Activated CD4-positive, alpha-beta T cell treated with anti-CD3 and anti-CD28 coated beads, Interleukin-2, amount 50 U/mL, for 48 hours (primary cell): ENCODE results near the gene PDIA3.
"Not testable (repeated sequence)": the region's sequence is repeated elsewhere in the genome, so short reads cannot be mapped to it uniquely, and the experiment has no call there.

Experiments
- DNase-seq, 2 experiments: peaks; one replicate each; pipeline ENCODE4 v3.0.0-alpha.2; 2020

PDIA3 gene

DNA sequence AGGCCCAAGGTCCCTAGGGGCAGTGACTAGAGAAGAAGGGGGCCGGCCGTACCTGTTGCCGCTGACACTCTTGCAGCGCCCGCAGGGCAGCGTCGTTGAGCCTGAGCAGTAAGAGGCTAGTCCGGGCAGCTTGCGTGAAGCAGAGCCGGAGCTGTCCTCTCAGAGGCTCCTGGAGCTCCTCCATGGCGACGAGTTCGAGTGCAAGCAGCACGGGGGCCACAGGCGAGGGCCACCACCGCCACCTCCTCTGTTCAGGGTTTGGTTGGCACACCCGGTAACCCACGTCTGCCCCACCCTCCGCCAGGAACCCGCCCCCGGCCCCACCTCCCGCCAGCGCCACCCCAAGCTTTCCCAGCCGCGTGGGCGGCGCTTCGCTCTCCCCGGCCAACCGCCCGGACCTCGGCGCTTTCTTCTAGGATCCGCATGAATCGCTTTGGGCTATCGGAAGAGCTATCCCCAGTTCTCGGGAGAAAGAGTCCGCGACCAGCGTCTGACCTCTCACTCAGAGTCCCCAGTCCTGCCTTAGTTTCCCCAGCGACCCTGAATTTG, 30.6 kb downstream of the PDIA3 start, which contains the start of gene ELL3:
ELL3 (minus strand) TSS at position 249 of the 549 bp plus-strand sequence; CDS start at position 184, 65 bp downstream.
- DNase-seq: peak; percentile 79 to 81

DNA sequence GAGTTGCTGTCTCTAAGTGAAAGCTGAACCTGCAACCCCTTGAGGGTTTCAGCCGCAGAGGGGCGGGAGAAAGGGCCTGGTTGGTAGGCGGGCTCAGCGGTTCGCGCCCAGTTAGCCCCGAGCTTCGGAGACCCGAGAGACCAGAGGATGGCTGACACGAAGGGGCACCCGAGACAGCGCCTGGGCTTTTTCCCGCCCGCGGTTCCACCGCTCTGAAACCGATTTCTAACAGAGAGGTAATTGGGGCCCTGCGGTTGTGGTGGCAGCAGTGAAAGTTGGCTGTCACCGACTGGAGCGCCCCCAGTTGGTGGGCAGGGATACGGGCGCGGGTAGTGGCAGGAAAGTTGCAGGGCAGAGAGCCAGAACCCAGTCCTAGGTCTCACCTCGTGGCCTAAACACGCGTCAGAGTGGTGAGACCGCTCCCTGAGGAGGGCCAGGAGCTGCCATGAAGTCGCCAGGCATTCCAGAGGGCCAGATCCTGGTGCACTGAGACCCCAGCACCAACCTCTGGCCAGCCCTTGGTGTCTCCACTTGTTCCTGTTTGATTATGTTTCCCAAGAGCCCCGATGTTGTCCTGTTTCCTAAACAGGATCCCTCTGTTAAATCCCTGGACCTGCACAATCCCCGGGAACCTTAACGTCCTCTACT, 31.2 kb downstream of the PDIA3 start:
- DNase-seq: peak; percentile 88 to 91

DNA sequence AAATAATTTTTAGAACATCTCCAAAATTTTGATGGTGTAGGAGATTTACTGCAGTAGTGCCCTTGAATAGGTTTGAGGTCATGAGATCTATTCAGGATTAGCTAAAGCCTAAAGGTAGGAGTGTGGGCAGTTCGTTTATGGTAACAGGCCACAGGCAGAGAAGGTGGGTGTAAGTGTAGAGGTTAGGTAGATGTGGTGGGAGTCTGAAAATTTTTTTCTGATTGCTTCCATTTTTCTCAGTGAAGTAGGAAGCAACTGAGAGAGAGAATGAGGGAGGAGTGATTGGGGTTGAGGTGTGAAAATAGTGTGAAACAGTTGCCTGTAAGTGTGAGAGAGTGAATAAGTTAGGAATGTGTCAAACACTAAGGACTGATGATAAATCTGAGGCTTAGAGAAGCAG, 32.8 kb downstream of the PDIA3 start:
- no peak for DNase-seq

DNA sequence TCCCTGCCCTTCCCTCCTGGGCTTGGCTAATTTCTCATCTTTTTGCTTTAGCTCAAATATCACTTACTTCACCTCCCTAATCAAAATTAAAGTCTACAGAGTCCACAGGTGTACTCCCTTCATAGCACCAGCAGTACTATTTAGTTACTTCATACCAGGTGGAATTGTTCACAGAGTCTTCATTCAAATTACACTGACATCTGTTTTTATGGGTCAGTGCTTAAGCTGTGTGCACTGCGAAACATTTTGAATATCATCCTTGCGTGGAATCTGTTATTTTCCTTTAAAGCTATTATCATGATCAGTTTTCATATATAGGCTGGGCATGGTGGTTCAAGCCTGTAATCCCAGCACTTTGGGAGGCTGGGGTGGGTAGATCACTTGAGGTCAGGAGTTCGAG, 43.2 kb downstream of the PDIA3 start:
- no peak for DNase-seq

DNA sequence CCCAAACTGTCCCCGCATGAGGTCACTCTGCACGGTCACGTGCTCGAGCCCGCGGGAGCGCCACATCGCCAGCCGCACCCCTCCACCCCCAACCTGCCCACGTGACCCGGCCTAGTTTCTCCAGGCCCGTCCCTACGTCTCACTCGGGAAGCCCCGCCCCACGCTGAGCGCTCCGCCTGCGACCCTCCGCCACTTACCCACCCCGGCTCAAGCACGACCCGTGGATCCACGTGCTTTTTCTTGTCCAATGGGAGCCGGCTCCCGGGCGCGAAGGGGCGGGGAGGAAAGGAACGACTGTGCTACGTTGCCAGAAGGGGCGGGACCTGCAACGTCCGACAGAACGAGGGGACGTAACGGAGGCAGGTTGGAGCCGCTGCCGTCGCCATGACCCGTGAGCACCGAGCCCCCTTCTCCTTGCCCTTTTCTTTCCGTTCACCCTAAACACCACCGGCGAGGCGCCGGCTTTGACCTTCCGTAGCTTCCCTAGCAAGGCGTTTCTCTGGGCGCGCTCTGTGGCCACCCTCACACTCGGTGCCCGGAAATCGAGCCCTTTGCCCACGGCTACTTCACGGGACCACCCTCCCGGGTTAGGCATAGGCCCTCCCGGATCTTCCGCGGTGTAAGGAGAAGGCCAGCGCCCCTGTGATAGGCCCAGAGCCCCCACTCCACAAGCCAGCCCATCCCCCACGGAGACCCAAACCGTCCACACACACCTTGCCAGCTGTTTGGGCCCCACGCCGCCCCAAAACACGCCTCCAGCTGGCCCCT, 45.9 kb downstream of the PDIA3 start, which contains the start of gene SERF2:
SERF2 (plus strand) TSS at position 328 of the 768 bp plus-strand sequence; CDS start at position 385, 57 bp downstream.
- peak; percentile 100 for DNase-seq

DNA sequence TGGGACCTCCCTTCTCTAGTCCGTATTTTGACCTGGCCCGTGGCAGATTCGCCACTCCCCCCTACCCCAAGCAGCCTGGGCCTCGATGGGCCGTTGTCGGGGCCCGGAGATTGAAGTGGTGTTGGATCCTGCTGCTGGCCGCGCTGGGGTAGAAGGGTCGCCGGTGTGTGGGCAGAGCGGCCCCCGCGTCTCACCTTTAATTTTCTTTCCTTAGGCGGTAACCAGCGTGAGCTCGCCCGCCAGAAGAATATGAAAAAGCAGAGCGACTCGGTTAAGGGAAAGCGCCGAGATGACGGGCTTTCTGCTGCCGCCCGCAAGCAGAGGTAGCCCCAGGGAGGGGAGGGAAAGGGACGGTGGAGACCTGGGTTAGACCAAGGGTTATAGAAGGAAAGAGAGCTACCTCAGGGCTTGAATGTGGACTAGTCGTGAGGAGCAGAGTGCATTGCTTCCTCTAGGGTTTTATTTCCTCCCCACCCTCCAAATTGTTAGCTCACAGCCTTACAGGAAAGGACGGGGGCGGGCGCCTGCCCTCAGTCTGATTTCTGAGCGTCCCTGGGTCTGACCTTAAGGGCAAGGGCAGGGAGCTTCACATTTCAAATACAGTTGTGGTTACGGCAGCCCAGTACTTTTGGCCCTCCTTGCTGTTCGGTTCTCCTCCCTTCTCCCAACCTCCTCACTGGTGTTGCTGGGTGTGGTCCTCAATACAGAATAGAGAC, 46.7 kb downstream of the PDIA3 start:
- peak; percentile 38 to 49 for DNase-seq

DNA sequence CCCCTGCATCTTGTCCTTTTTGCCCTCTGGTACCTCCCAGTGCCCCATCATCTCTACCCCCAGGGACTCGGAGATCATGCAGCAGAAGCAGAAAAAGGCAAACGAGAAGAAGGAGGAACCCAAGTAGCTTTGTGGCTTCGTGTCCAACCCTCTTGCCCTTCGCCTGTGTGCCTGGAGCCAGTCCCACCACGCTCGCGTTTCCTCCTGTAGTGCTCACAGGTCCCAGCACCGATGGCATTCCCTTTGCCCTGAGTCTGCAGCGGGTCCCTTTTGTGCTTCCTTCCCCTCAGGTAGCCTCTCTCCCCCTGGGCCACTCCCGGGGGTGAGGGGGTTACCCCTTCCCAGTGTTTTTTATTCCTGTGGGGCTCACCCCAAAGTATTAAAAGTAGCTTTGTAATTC, 47.4 kb downstream of the PDIA3 start:
- no peak for DNase-seq

DNA sequence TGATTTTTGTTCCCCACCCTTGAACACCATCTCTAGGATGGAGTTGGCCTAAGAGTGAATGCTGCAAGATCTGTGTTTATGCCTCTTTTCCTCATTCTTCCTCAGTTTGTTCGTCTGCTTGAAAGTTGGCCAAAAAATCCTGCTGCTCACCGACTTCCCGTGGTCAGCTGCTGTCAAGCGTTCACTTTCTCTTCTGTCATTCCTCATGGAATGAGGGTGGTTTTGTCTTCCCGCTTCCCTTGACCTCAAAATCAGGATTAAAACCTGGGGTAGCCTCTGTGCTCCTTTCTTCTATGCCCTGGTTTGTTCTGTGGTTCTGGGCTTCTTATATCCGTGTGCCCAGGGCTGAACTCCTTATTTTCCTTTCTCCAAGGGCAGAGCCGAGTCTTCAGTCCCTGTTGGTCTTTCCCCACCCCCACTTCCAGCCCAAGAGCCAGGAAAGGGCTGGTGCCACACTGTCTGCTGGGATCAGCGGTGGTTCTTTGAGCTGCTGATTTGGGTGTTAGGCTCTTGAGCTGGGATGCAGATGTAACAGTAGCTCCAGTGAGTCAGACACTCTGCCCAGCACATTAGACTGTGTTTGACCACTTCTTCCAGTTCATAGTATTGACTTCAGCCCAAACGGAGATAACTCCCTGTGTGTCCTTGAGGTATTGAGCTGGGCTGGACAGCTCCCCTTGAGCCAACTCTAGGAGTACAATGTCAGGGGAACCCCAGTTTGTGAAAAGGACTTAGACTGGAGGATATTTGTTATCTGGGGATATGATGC, 48.2 kb downstream of the PDIA3 start:
- no peak for DNase-seq

DNA sequence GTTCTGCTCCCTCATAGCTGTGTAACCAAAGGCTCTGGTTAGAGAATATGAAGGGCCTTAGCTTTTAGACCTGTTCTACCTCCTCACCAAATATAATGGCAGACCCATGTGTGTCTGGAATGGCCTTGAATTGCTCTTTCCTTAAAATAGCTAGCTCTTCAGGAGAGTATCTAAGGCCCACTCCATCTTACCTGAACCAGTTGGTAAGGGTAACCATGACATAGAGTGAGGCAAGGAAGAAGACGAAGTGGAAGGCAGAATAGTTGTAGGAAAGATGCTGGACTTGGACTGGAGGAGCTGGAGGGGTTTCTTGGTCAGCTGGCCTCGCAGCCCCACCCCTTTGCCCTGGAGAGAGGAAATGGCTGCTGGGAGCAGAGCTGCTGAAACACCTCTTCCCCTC, 49.0 kb downstream of the PDIA3 start:
- no peak for DNase-seq

DNA sequence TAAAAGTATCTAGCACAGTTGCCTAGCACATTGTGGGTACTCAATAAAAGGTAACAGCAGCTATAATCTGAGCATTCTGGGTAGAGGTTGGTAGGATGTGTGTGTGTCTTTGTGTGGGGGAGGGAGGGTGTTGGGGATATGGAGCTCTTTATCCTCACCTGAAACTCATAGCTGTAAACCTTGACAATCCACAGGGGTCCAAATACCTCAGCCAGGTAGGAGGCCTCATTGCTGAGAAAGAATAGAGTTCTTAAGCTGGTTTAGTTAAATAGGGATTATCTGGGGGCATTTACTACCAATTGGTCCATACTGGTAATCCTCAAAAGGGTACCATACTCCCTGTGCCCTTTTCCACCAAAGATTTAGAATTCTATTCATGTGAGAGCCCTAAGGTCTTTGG, 49.8 kb downstream of the PDIA3 start:
- DNase-seq: no peak

DNA sequence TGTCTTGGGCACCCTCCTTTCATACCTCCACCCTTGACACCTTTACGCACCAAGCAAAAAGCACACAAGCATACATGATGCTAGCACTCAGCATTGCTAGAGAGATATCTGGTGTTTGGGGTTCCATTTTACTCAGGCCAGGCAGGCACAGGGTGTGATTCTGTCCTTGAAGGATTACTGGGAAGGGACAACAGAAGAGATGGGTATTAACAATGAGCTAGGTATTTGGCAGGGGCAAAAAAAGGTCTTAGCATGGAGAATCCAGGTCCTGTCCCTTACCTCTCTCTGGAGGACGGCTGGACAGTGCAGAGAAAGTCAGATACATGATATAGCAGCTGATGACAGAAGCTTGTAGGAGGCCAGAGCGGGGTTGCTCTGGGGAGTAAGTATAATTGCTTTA, 50.3 kb downstream of the PDIA3 start:
- DNase-seq: no peak

DNA sequence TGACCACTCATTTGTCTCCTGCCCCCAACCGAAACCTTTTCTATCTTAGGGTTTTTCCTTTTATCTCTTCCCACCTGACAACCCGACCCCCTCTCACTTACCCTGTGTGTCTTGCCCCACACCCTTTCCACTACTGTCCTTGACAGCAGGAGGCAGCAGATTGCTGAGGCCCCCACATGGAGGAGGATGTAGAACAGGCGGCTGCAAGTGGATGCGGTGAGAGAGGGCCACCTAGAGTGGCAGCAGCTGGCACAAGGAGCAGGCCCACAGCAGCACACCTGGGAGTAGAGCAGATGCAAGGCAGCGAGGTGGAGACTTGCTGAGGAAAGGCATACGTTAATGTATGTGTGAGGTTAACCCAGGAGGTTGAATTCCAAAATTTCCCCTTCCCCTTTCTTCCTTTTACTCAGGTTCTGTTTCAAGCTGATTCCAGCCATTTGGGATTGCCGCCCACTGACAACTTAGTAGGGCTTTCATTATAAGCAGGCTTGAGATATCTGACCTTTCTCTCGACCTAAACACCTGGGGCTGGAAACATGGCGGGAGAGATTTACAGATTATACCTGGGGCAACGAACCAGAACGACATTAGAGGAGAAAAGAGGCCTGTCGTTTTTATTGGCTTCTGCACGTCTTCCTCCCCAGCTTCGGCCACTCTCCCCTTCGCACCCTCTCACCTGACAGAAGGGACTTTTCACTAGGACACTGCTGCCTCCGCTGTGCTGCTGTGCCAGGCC, 53.1 kb downstream of the PDIA3 start:
- no peak for DNase-seq

DNA sequence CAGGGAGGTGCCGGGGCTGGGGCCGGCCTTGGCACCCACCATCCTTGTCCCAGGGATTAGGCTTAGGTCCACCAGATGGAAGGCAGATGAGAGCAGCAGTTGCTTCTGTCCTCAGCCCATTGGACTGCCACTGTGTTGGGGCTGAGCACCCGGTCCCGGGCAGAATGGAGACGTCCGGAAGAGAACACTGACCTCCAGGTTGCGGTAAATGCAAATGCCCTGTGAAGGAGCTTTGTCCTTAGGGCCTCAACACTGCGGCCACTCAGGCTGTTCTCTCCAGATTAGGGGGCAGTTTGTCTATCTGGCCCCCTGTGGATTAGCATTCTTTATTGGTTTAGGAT, 53.7 kb downstream of the PDIA3 start, which contains the start of gene SERINC4:
SERINC4 (minus strand) TSS at position 276 of the 341 bp plus-strand sequence; CDS start at position 42, 234 bp downstream.
- DNase-seq: no peak

DNA sequence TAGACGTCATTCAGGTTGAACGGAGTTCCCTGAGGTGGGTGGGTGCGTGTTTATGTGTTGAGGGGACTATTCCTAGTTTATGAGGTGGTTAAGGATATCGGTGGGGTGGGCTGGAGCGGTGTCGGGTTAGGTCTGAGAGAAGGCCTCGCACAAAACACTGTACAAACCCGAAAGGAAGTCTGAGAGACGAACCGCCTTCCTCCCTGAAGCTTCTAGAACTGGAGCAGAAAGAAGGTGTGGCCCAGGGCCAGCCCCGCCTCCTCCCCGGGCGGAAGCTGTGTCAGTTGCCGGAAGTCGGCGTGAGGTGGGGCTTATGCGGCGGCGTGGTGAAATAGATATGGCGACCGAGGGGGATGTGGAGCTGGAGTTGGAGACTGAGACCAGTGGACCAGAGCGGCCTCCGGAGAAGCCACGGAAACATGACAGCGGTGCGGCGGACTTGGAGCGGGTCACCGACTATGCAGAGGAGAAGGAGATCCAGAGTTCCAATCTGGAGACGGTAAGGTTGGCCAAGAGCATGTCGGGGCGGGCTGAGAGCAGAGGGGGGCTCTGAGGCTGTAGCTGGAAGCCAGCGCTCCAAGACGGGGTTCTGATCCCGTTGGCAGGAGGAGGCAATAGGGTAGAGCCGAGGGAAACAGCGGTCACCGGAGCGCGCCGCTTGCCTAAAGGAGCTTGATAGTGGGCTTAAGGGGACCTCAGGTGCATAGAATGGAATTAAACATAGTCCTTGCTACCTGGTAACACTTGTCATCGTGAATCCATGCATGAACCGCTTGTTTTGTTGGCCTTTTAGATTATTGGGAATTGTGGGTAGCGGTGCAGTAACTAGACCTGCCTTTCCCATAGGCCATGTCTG, 54.3 kb downstream of the PDIA3 start, which contains the start of gene HYPK:
HYPK (plus strand) TSS at position 314 of the 856 bp plus-strand sequence; CDS start at position 338, 24 bp downstream.
- DNase-seq: peak; percentile 91 to 93

DNA sequence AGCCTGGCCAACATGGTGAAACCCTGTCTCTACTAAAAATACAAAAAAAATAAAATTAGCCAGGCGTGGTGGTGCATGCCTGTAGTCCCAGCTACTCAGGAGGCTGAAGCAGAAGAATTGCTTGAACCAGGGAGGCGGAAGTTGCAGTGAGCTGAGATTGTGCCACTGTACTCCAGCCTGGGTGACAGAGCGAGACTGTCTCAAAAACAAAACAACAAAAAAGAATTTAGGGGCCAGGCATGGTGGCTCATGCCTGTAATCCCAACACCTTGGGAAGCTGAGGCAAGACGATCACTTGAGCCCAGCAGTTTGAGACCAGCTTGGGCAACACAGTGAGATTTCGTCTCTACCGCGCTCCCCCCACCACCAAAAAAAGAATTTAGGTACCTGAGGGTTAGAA, 56.4 kb downstream of the PDIA3 start:
- DNase-seq: not testable (repeated sequence)

DNA sequence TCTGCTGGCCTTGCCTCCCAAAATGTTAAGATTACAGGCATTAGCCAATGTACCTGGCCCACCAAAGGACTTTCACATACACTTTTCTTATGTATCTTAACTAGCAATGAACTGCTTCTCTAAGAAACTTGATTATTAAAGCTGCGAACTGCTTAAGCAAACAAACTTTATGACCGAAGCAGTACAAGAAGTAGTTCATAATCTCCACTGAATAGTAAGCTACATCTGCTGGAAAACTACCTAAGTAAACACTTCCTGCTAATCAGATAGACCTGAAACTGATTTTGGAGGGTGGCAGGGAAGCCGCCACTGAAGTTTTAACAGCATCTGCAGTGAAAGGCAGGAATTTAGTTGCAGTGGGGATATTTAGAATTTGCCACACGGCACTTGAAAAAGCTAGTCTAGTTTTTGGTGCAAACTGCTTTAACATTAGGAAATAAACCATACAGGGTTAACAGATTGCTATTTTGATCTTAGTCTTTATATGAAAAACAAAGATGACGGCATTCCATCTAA, 62.3 kb downstream of the PDIA3 start:
- no peak for DNase-seq

DNA sequence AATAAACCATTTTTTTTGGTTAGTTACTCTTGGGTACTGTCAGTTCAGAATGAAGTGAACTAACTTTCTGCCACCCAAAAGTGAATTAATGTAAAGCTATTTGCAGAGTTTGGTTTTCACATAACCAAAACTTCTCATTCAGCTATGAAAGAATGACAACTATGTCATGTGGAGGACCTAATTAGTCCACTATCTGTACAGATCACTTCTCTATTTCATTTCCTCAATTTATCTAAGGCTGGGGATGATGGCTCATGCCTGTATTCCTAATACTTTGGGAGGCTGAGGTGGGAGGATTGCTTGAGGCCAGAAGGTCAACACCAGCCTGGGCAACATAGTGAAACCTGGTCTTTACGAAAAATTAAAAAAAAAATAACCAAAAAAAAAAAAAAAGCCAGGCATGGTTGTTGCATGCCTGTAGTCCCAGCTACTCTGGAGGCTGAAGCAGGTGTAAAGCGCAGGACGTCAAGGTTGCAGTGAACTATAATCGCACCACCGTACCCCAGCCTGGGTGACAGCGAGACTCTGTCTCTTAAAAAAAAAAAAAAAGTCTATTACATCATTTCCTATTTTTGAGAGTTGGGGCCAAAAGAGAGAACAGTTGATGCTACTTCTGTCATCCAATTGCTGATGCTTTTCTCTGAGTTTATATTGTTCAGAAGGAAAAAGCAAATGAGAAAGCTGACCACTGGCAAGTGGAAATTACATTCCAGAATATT, 62.9 kb downstream of the PDIA3 start:
- DNase-seq: no peak

DNA sequence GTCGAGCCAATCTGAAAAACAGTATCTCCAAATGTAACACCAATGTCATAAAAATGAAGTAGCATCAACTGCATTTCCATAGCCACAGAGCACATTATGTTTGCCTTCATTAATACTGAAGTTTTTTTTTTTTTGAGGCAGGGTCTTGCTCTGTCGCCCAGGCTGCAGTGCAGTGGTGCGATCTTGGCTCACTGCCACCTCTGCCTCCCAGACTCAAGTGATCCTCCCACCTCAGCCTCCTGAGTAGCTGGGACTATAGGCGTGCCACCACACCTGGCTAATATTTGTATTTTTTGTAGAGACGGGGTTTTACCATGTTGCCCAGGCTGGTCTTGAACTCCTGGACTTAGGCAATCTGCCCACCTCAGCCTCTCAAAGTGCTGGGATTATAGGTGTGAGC, 68.8 kb downstream of the PDIA3 start:
- not testable (repeated sequence) for DNase-seq

DNA sequence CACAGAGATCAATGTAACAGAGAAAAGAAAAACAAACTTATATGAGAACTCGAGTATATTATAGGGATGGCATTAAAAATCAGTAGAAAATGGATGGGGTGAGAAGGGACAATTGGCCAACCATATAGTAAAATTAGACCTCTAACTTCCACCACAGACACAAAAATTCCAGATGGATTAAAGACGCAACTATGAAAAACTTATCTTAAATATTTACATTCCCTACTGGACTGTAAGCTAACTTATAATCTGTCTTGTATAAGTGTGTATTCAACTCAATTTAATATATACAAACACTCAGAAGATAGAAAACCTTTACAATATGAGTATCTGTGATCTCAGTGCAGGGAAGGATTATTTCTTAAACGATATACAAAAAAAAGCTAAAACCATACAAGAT, 75.3 kb downstream of the PDIA3 start:
- no peak for DNase-seq
